GM19099 (cell line): ENCODE measurements around the gene HSPBP1.

Experiments used
- POLR2A ChIP-seq: IDR thresholded peaks from 3 replicates; pipeline ENCODE4 v1.6.1; 2011; ENCODE audit warnings: low read depth; ENCODE audit not compliant: insufficient read length; ENCODE audit errors: extremely low read depth

HSPBP1 gene

GRCh38 chr19:55241935-55242464 is 37.9 kb downstream of the HSPBP1 start:
- no peak for TF ChIP-seq POLR2A

- TF ChIP-seq POLR2A, result no peak
Observed at GRCh38 chr19:55241143-55241934, 38.6 kb downstream of the HSPBP1 start.

- no peak for TF ChIP-seq POLR2A
Observed at GRCh38 chr19:55240713-55241020, 39.2 kb downstream of the HSPBP1 start.

- no peak for TF ChIP-seq POLR2A
Observed at GRCh38 chr19:55239004-55239403, 40.9 kb downstream of the HSPBP1 start.

- TF ChIP-seq POLR2A, result no peak
Observed at GRCh38 chr19:55238030-55238429, 41.9 kb downstream of the HSPBP1 start.

GRCh38 chr19:55232986-55233385 is 46.9 kb downstream of the HSPBP1 start:
- no peak for TF ChIP-seq POLR2A

- no peak for TF ChIP-seq POLR2A
Observed at GRCh38 chr19:55232286-55232602, 47.7 kb downstream of the HSPBP1 start.

- TF ChIP-seq POLR2A, result no peak
Observed at GRCh38 chr19:55231391-55232285, 48.3 kb downstream of the HSPBP1 start.

GRCh38 chr19:55230780-55231179 is 49.1 kb downstream of the HSPBP1 start:
- no peak for TF ChIP-seq POLR2A

GRCh38 chr19:55230329-55230728 is 49.6 kb downstream of the HSPBP1 start:
- no peak for TF ChIP-seq POLR2A

GRCh38 chr19:55229789-55230182 is 50.1 kb downstream of the HSPBP1 start:
- no peak for TF ChIP-seq POLR2A

GRCh38 chr19:55229145-55229788 is 50.6 kb downstream of the HSPBP1 start:
- no peak for TF ChIP-seq POLR2A

GRCh38 chr19:55228403-55229031 is 51.4 kb downstream of the HSPBP1 start, which contains the start of gene TMEM86B:
Gene TMEM86B, minus strand, starts transcription at chr19:55228763. Its CDS starts 22 bp downstream, at chr19:55228741.
- no peak for TF ChIP-seq POLR2A

GRCh38 chr19:55228015-55228391 is 51.9 kb downstream of the HSPBP1 start:
- TF ChIP-seq POLR2A, result no peak

GRCh38 chr19:55227241-55228014 is 52.5 kb downstream of the HSPBP1 start:
- no peak for TF ChIP-seq POLR2A

- TF ChIP-seq POLR2A, result no peak
Observed at GRCh38 chr19:55226788-55227187, 53.1 kb downstream of the HSPBP1 start.
